Endodermal cell (in vitro differentiated cells): ENCODE data around the gene STRADA. TPM values are rescaled to one million over a fixed set of nuclear protein-coding genes. Genes with fewer than 3 reads are reported as not detected.

Experiments
- DNase-seq: peaks from one replicate; pipeline ENCODE4 v3.0.0-alpha.2; 2017
- H3K27ac ChIP-seq: 2 replicates; pipeline ENCODE4 v1.5.1; 2013; ENCODE audit warnings: mild to moderate bottlenecking, low read depth, low read length, moderate library complexity
- H3K27me3 ChIP-seq: 2 replicates; pipeline ENCODE4 v1.6.1; 2013; ENCODE audit warnings: mild to moderate bottlenecking, low read length, moderate library complexity; ENCODE audit not compliant: insufficient read depth, control insufficient read depth, poor library complexity, severe bottlenecking
- H3K36me3 ChIP-seq: 2 replicates; pipeline ENCODE4 v1.7.0; 2013; ENCODE audit warnings: mild to moderate bottlenecking, low read length, moderate library complexity; ENCODE audit not compliant: control insufficient read depth, insufficient read depth
- H3K4me1 ChIP-seq: one replicate; pipeline ENCODE4 v1.7.0; 2013; ENCODE audit warnings: low read length; ENCODE audit not compliant: control insufficient read depth, insufficient read depth
- H3K4me3 ChIP-seq: 2 replicates; pipeline ENCODE4 v1.5.1; 2013; ENCODE audit warnings: mild to moderate bottlenecking, low read length, moderate library complexity
- H3K9ac ChIP-seq: 2 replicates; pipeline ENCODE4 v1.6.1; 2013; ENCODE audit warnings: mild to moderate bottlenecking, low read length, moderate library complexity; ENCODE audit not compliant: poor library complexity, severe bottlenecking; ENCODE audit errors: extremely low read depth
- H3K9me3 ChIP-seq: 2 replicates; pipeline ENCODE4 v1.6.1; 2013; ENCODE audit warnings: mild to moderate bottlenecking, low read length, moderate library complexity; ENCODE audit not compliant: control insufficient read depth
- H3K27ac Mint-ChIP-seq: 2 replicates; pipeline ENCODE4 v1.8.0; 2020; ENCODE audit warnings: mixed read lengths
- H3K27me3 Mint-ChIP-seq: 2 replicates; pipeline ENCODE4 v1.8.0; 2021; ENCODE audit warnings: mild to moderate bottlenecking, mixed read lengths; ENCODE audit not compliant: insufficient read depth
- H3K36me3 Mint-ChIP-seq: 2 replicates; pipeline ENCODE4 v1.8.0; 2020; ENCODE audit warnings: low read depth, mixed read lengths
- H3K4me1 Mint-ChIP-seq: 2 replicates; pipeline ENCODE4 v1.8.0; 2020; ENCODE audit warnings: mixed read lengths
- H3K4me3 Mint-ChIP-seq: 2 replicates; pipeline ENCODE4 v1.8.0; 2020; ENCODE audit warnings: mild to moderate bottlenecking, moderate library complexity, mixed read lengths
- H3K9me3 Mint-ChIP-seq: 2 replicates; pipeline ENCODE4 v1.8.0; 2020; ENCODE audit warnings: mild to moderate bottlenecking, mixed read lengths
- WGBS, 2 experiments: methylation state at CpG; one replicate each; pipeline versions ENCODE4 v1.1.5 to v1.1.7; 2013; ENCODE audit warnings: missing lambda C conversion rate in 2 of 2, mixed read lengths in 1 of 2; ENCODE audit not compliant: insufficient coverage in 1 of 2, insufficient read length in 1 of 2; 5-methylcytosine and 5-hydroxymethylcytosine counted together
- total RNA-seq, 2 donors: library from RNA; stranded (reverse); fragmentation: NEBNext Ultra II Directional in 1 of 2; extraction: Animal tissue kit (Norgen Biotek cat#: 25700) in 1 of 2; gene quantifications; 2 replicates in 1 of 2; 3 replicates in 1 of 2; pipeline ENCODE4 v1.2.1, GENCODE V29; 2021
- TF ChIP-seq, protein P1 (sequence below): fragments of 200-600 bp; sonication (generic); conservative IDR thresholded peaks from 2 replicates; pipeline ENCODE4 v1.5.0; 2021; ENCODE audit warnings: antibody characterized with exemption, mild to moderate bottlenecking

Gene STRADA
- total RNA-seq, 2 donors from 2014 or later, result 49.7 to 73.1 TPM

DNA sequence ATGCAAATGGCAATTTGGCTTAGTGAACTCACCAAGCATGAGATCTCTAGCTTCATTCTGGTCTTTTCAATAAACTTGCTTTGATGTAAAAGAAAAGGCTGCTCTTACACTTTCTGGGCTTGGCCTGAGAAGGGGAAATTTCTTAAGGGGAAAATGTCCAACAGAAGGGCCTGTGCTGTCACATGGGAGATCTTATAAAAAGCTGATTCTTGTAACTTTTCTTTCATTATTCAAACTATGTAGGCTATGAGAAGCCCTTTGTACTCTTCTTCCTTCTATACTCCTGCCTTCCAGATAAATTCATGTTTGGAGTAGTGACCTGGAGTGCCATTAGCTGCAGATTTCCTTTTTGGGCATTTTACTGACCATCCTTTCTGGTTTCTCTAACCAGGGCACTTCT, 58.6 kb downstream of the STRADA start:
- H3K4me1 ChIP-seq, result no peaks in the 10 kb centered on the region
- H3K4me1 Mint-ChIP-seq, result peaks cover 20% of the 10 kb centered on the region
- H3K27ac ChIP-seq, result no peak overlapping the region
- no peaks in the 10 kb centered on the region for H3K9me3 Mint-ChIP-seq
- peaks cover 30% of the 10 kb centered on the region for H3K36me3 ChIP-seq
- H3K4me3 ChIP-seq, result no peak overlapping the region
- no peaks in the 10 kb centered on the region for H3K27me3 Mint-ChIP-seq
- H3K27me3 ChIP-seq, result no peaks in the 10 kb centered on the region
- no peak for DNase-seq
- H3K4me3 Mint-ChIP-seq, result no peak overlapping the region
- no peak overlapping the region for H3K9ac ChIP-seq
- TF ChIP-seq, protein P1, sequence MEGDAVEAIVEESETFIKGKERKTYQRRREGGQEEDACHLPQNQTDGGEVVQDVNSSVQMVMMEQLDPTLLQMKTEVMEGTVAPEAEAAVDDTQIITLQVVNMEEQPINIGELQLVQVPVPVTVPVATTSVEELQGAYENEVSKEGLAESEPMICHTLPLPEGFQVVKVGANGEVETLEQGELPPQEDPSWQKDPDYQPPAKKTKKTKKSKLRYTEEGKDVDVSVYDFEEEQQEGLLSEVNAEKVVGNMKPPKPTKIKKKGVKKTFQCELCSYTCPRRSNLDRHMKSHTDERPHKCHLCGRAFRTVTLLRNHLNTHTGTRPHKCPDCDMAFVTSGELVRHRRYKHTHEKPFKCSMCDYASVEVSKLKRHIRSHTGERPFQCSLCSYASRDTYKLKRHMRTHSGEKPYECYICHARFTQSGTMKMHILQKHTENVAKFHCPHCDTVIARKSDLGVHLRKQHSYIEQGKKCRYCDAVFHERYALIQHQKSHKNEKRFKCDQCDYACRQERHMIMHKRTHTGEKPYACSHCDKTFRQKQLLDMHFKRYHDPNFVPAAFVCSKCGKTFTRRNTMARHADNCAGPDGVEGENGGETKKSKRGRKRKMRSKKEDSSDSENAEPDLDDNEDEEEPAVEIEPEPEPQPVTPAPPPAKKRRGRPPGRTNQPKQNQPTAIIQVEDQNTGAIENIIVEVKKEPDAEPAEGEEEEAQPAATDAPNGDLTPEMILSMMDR, result no peak
- peaks cover 18% of the 10 kb centered on the region for H3K36me3 Mint-ChIP-seq
- H3K27ac Mint-ChIP-seq, result no peak overlapping the region
- H3K9me3 ChIP-seq, result no peaks in the 10 kb centered on the region

DNA sequence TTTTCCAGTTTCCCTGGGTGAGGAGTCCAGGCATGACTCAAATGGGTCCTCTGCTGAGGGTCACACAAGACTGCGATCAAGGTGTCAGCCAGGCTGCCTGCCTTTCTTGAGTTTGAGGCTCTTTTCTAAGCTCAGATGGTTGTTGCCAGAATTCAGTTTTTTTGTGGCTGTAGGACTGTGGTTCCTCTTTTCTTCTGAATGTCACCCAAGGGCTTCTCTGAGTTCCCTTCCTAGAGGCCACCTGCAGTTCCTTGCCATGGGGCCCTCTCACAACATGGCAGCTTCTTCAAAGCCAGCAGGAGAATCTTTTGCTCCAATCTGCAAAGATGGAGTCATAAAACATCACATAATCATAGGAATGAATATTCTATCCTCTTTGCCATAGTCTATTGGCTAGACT, 59.2 kb downstream of the STRADA start:
- Histone ChIP-seq H3K27me3 (no peaks in the 10 kb centered on the region), H3K4me3 (no peak overlapping the region), H3K36me3 (peaks cover 35% of the 10 kb centered on the region), H3K9ac (no peak overlapping the region), H3K27ac (no peak overlapping the region), H3K9me3 (no peaks in the 10 kb centered on the region), H3K4me1 (no peaks in the 10 kb centered on the region)
- Mint-ChIP-seq H3K27ac (no peak overlapping the region), H3K27me3 (no peaks in the 10 kb centered on the region), H3K4me1 (peaks cover 20% of the 10 kb centered on the region), H3K4me3 (no peak overlapping the region), H3K36me3 (peaks cover 18% of the 10 kb centered on the region), H3K9me3 (no peaks in the 10 kb centered on the region)
- no peak for DNase-seq
- TF ChIP-seq, protein P1, result no peak
- 97 to 100% methylated on average over 1 of the region's 1 CpG for WGBS, 2 experiments

DNA sequence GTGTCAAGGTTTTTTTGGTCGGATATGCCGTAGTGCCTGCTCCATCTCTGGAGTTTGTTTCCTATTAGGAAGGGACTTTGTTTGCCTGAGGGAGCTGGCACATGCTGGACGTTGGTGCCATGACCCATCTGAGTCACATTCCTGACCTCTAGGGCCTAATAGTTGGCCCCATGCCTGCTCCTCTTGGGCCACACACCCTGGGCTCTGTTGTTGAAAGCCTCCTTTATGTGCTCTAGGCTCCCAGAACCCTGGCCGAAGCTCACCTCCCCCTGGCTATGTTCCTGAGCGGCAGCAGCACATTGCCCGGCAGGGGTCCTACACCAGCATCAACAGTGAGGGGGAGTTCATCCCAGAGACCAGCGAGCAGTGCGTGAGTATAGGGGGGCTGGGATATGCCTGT, 60.1 kb downstream of the STRADA start:
- Histone ChIP-seq H3K36me3 (peaks cover 36% of the 10 kb centered on the region), H3K27me3 (no peaks in the 10 kb centered on the region), H3K27ac (no peak overlapping the region), H3K4me1 (peaks cover 4% of the 10 kb centered on the region), H3K9me3 (no peaks in the 10 kb centered on the region), H3K4me3 (no peak overlapping the region), H3K9ac (no peak overlapping the region)
- no peaks in the 10 kb centered on the region for H3K9me3 Mint-ChIP-seq
- no peaks in the 10 kb centered on the region for H3K27me3 Mint-ChIP-seq
- 73 to 92% methylated on average over 4 to 8 of the region's 8 CpGs for WGBS, 2 experiments
- peaks cover 27% of the 10 kb centered on the region for H3K4me1 Mint-ChIP-seq
- peaks cover 18% of the 10 kb centered on the region for H3K36me3 Mint-ChIP-seq
- H3K27ac Mint-ChIP-seq, result no peak overlapping the region
- peak; percentile 66 for DNase-seq
- H3K4me3 Mint-ChIP-seq, result no peak overlapping the region
- TF ChIP-seq, protein P1, result no peak
